Coronary artery (tissue), 2 donors: ENCODE data around the gene ZMYND8.
"Not testable (repeated sequence)": the region's sequence is repeated elsewhere in the genome, so short reads cannot be mapped to it uniquely, and the experiment has no call there.

ENCODE experiments used
- DNase-seq: peaks from one replicate; pipeline ENCODE4 v3.0.0-alpha.2; 2017; ENCODE audit warnings: low spot score
- H3K27ac ChIP-seq, 2 donors: fragments of 200-600 bp; sonication (generic); one replicate each; pipeline ENCODE4 v1.5.1; 2016 to 2019
- H3K4me3 ChIP-seq: fragments of 200-600 bp; sonication (generic); 2 replicates; pipeline ENCODE4 v1.5.1; 2016; ENCODE audit warnings: mild to moderate bottlenecking, moderate library complexity
- TF ChIP-seq, protein P1 (sequence below): fragments of 200-600 bp; sonication (generic); IDR thresholded peaks from one replicate; pipeline ENCODE4 v1.5.1; 2019; ENCODE audit warnings: antibody characterized with exemption

Gene ZMYND8

DNA sequence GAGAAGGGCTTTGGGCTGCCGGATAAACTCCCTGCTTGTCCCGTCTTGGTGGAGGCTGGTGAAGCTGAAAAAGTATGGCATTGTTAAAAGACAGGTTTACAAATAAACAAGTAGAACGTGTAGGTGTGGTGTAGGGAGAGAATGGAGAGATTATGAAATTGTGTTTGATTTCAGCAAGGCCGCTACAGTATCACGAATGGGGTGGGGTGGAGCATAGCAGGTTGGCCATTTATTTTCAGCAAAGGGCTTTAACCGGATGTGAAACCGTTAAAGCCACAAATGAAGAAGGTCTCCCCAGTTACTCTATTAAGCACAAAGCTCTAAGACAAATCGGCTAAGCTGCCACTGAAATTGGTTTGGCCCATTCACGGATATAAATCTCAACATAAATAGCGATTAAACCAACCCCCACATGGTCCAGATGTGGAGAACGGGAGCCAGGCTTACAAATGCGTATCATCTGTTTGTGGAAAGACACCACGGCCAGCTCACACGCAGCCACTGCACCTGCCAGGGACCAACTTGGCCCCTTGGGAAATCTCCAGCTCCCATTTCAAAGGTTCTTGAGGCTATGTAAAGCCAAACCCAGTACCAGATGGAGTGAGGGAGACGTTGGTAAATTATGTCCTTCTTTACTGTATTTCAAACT, 94.0 kb downstream of the ZMYND8 start:
- H3K4me3 ChIP-seq: no peak overlapping the region
- TF ChIP-seq, protein P1, sequence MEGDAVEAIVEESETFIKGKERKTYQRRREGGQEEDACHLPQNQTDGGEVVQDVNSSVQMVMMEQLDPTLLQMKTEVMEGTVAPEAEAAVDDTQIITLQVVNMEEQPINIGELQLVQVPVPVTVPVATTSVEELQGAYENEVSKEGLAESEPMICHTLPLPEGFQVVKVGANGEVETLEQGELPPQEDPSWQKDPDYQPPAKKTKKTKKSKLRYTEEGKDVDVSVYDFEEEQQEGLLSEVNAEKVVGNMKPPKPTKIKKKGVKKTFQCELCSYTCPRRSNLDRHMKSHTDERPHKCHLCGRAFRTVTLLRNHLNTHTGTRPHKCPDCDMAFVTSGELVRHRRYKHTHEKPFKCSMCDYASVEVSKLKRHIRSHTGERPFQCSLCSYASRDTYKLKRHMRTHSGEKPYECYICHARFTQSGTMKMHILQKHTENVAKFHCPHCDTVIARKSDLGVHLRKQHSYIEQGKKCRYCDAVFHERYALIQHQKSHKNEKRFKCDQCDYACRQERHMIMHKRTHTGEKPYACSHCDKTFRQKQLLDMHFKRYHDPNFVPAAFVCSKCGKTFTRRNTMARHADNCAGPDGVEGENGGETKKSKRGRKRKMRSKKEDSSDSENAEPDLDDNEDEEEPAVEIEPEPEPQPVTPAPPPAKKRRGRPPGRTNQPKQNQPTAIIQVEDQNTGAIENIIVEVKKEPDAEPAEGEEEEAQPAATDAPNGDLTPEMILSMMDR: no peak
- H3K27ac ChIP-seq: peak overlapping the region in 1 of 2 donors; percentile 62
- no peak for DNase-seq

DNA sequence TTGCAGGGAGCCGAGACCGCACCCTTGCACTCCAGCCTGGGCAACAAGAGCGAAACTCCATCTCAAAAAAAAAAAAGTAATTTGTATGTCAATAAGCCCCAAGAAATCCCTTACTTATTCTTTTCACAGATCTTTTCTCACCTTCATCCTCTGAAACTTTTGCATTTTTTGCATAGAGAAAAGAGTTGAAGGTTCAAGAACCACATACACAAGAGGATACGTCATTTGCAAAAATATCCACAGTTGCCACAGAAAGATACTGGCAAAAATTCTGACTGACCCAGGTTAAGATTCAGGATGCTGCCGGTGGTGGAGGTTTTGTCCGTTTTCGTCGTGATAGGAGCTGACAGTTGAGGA, 94.5 kb downstream of the ZMYND8 start:
- TF ChIP-seq, protein P1: no peak
- Histone ChIP-seq H3K27ac (no peak overlapping the region), H3K4me3 (no peak overlapping the region)
- DNase-seq: no peak

DNA sequence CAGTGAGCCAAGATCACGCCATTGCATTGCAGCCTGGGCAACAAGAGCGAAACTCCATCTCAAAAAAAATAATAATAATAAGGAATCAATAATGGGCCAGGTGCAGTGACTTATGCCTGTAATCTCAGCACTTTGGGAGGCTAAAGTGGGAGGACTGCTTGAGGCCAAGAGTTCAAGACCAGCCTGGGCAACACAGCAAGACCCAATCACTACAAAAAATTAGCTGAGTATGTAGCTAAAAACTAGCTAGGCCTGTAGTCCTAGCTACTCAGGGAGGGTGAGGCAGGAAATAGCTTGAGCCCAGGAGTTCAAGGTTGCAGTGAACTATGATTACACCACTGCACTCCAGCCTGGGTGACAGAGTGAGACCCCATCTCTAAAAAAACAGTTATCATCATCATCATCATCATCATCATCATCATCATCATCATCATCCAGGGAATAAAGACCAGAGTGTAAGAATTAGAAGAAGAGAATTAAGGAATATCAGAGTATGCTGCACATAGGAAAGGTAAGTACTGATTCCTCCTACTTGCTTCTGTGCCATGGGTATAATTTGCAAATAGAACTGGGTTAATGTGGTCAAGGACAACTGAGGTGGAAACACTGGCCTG, 95.2 kb downstream of the ZMYND8 start:
- not testable (repeated sequence) for DNase-seq, H3K27ac ChIP-seq

DNA sequence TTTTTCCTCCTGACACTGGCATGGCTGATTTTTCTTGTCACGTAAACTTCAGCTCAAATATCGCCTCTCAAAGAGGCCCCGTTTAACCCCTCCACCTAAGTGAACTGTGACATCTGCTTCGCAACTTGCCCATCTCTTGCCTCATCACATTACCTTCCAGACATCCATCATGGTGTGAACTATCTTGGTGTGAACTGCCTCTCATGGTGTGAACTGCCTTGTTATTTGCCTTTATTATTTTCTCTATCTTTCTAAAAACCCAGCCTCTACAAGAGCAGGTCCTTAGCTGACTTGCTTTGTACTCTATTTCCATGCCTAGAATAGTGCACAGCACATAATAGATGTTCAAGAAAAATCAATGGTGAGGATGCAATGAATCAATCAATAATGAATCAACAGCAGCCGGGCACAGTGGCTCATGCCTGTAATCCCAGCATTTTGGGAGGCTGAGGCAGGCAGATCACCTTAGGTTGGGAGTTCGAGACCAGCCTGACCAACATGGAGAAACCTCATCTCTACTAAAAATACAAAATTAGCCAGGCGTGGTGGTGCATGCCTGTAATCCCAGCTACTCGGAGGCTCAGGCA, 95.9 kb downstream of the ZMYND8 start:
- not testable (repeated sequence) for H3K27ac ChIP-seq, DNase-seq

More for the DNA sequence above, 95.2 kb downstream of the ZMYND8 start:
- H3K4me3 ChIP-seq: not testable (repeated sequence)

DNA sequence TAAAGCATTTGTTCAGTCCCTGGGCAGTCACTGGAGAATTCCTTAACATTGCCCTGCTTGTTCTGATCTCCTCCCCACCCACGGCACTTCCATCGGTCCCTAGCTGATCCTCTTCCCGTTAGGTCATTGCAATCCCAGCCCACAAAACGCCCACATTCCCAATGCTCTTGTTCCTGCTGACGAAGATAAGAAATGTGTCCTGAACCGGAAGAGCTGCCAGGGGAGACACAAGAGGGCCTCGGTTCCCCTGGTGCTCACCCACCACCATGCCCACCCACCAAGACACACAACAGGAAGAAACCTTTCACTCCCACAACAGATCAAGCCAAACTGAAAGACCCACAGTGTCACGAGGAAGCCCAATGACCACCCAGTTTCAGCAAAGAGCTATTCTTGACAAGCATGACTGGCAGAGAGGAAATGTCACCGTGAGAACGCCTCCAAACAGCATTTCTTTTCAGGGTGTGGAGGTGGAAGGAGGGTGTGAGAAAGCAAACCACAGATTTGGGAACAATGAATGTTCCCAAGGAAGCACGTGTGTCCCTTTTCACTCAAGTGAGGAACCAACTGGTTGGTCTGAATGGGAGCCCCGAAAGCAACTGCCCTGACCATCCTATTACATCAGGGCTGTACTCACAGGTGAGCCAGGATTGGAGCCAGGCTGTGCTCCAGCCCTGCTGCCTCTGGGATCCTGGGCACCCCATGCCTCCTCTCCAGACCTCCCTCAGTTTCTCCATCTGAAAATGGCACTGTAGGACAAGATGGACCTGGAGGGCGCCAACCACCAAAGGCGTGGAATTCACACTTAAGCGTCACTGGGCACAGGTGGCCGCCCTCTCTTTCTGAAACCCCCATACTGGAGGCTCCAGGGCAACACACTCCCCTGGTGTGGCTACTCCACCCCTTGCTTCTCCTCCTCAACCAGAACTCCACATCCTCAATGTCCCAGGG, 97.5 kb downstream of the ZMYND8 start:
- peak; percentile 82 for DNase-seq
- peak overlapping the region; percentile 32 for H3K4me3 ChIP-seq
- peak overlapping the region; percentile 63 to 86 for H3K27ac ChIP-seq
- TF ChIP-seq, protein P1: no peak

More for the DNA sequence above, 95.9 kb downstream of the ZMYND8 start:
- H3K4me3 ChIP-seq: not testable (repeated sequence)

DNA sequence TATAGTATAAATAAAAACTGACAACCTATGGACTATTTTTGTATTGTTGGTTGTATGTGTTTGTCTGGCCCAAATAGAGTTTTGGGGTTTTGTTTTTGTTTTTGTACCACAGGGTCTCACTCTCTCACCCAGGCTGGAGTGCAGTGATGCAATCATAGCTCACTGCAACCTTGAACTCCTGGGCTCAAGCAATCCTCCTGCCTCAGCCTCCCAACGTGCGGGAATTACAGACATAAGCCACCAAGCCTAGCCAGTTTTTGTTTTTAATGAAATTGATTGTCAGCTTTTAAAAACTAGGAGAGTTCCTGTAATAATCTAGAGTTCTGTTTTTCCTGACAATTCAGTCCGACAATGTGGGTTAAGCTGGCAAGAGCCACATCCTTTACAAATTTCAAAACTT, 98.7 kb downstream of the ZMYND8 start:
- TF ChIP-seq, protein P1: no peak
- H3K4me3 ChIP-seq: no peak overlapping the region
- H3K27ac ChIP-seq: peak overlapping the region; percentile 63 to 86
- no peak for DNase-seq

DNA sequence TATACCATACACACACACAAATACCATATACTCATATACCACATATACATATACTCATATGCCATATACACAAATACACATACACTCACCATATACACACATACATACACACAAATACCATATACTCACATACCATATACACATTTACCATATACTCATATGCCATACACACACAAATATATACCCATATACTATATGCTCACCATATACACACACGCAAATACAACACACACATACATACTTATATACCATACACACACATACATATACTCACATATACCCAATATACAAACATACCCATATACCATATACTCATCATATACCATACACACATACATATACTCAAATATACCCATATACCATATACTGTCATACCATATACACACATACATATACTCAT, 99.2 kb downstream of the ZMYND8 start:
- Histone ChIP-seq H3K27ac (peak overlapping the region; percentile 43 to 53), H3K4me3 (no peak overlapping the region)
- DNase-seq: no peak
- TF ChIP-seq, protein P1: no peak
